D721Med (cell line): ENCODE measurements around the gene CPEB3.

Experiments used
- DNase-seq: peaks from one replicate; pipeline ENCODE4 v3.0.0; 2011; ENCODE audit warnings: low spot score; ENCODE audit not compliant: insufficient read length
- FAIRE-seq: peaks from 2 replicates; lab custom pipeline; 2011; peaks lifted over from hg19 to GRCh38; lab: Jason Lieb, UNC
- CTCF ChIP-seq: IDR thresholded peaks from 2 replicates; pipeline ENCODE4 v1.5.1; 2012; ENCODE audit warnings: mild to moderate bottlenecking, control low read depth; ENCODE audit not compliant: insufficient read depth; ENCODE audit errors: missing control alignments

The CPEB3 gene

GRCh38 chr10:92014620-92015019 is 276.3 kb downstream of the CPEB3 start:
- FAIRE-seq (no peak), DNase-seq (no peak)
- no peak for TF ChIP-seq CTCF

GRCh38 chr10:92011560-92012214 is 279.2 kb downstream of the CPEB3 start:
- FAIRE-seq (peak; percentile 11), DNase-seq (no peak)
- TF ChIP-seq CTCF, result no peak

- DNase-seq (no peak), FAIRE-seq (no peak)
- no peak for TF ChIP-seq CTCF
Measured at GRCh38 chr10:92010047-92010735, 280.7 kb downstream of the CPEB3 start.

DNA sequence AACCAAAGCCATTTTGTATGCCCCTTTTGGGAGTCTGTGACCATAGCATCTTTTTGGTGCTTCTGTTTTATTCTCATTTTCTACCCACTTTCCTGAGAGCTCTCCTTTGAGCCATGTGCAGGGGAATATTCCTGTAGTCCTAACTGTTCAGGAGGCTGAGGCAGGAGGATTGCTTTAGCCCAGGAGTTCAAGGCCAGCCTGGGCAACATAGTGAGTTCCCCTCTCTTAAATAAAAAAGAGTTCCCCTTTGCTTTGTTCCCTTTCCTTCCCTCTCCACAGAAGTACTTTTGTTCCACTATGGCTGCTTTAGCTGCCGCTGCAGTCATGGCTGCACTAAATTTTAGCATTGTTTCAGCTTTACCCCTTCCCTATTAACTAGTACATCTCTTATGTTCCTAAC is 281.4 kb downstream of the CPEB3 start:
- DNase-seq (no peak), FAIRE-seq (no peak)
- no peak for TF ChIP-seq CTCF

- no peak for DNase-seq
- FAIRE-seq, result no peak
- TF ChIP-seq CTCF, result no peak
Measured at GRCh38 chr10:92005978-92006377, 284.9 kb downstream of the CPEB3 start.

DNA sequence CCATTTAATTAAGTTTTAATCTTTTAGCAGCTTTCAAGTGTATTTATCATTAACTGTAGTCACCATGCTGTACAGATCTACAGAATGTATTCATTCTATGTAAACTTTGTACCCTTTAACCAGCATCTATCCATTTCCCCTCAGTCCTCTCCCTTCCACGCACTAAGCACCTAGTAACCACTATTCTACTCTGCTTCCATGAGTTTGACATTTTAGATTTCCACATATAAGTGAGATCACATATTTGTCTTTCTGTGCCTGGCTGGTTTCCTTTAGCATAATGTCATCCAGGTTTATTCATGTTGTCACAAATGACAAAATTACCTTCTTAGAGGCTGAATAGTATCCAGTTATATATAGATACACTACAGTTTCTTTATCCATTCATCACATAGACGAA is 287.6 kb downstream of the CPEB3 start:
- FAIRE-seq, result peak; percentile 67
- no peak for DNase-seq
- no peak for TF ChIP-seq CTCF

DNA sequence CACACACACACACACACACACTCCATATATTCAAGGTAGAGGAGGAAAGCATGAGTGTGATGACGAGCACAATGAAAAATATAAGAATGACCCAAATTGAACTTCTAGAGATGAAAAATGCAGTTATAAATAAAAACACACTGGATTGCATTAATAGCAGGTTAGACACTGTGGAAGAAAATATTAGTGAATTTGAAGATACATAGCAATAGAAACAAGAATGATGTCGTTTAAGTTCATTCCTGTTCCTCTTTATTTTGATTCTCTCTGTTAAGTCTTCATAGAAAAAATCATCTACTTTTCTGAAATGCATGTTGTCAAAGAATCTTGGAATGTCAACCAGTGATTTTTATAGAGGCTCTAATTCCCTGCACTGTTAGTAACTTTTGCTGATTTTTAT is 288.9 kb downstream of the CPEB3 start:
- DNase-seq, result no peak
- peak; percentile 72 for FAIRE-seq
- TF ChIP-seq CTCF, result no peak
